NCI-H1105 (cell line): ENCODE data around the gene SNAPIN.
"Not testable (repeated sequence)": the region's sequence is repeated elsewhere in the genome, so short reads cannot be mapped to it uniquely, and the experiment has no call there.

ENCODE experiments used
- DNase-seq: peaks from one replicate; lab custom pipeline; 2025; lab: John Stamatoyannopoulos, UW

The SNAPIN gene

GRCh38 chr1:153626904-153627714, 31.4 kb upstream of the SNAPIN start, which contains the start of gene S100A13:
Gene S100A13 (minus strand): TSS chr1:153627505. CDS start chr1:153626472, 1,033 bp downstream.
- DNase-seq, result peak; percentile 71

DNA sequence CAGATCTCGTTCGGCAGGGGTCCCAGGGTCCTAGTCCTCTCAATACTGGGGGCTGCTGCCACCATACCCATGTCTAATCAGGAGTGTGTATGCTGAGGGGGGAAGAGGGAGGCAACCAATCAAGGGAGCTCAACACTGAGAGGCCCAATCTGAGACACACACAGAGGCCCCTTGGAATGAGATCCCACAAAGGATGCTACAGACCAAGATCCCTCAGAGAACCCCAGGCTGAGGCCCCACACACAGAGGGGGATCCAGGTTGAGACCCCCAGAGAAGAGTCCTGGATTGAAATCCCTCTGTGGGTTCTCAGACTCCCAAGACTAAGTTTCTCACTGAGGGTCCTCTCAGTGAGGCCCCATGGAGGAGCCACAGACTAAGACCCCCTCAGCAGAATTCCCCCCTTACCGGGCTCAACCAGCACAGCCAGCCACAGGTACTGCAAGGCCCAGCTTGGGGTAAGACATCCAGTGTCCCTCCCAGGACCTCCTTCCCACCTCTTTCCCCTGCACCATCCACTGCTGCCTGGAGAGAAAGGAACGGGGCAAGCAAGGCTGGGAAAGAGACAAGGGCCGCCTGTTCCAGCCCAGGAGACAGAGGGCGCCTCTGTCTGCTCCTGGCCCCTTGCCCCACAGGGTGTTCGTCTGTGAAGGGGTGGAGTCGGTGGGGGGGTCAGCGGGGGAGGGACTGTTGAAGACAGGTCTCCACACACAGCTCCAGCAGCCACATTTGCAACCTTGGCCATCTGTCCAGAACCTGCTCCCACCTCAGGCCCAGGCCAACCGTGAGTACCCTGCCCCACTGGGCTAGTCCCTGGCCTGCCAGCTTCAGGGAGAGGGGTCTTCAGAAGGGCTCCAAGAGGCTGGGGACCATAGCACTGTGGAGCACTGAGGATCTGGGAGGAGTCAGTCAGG, 30.5 kb upstream of the SNAPIN start, which contains the start of gene S100A1:
Gene S100A1, plus strand, starts transcription at position 720 of the 912 bp plus-strand sequence. CDS start 2,088 bp downstream, outside the sequence.
- no peak for DNase-seq

GRCh38 chr1:153628638-153629342, 29.7 kb upstream of the SNAPIN start:
- no peak for DNase-seq

- no peak for DNase-seq
Observed at GRCh38 chr1:153629343-153629665, 29.2 kb upstream of the SNAPIN start.

- DNase-seq, result no peak
Observed at GRCh38 chr1:153629971-153630370, 28.5 kb upstream of the SNAPIN start.

GRCh38 chr1:153630384-153630783, 28.1 kb upstream of the SNAPIN start:
- DNase-seq, result no peak

- DNase-seq, result no peak
Observed at GRCh38 chr1:153631047-153632022, 27.2 kb upstream of the SNAPIN start.

GRCh38 chr1:153633161-153633753, 25.2 kb upstream of the SNAPIN start:
- DNase-seq, result no peak

- peak; percentile 98 for DNase-seq
Observed at GRCh38 chr1:153633754-153634665, 24.5 kb upstream of the SNAPIN start, which contains the start of gene CHTOP. Gene CHTOP (plus strand): TSS chr1:153634066. CDS start chr1:153636589, 2,523 bp downstream.

GRCh38 chr1:153635872-153636271, 22.6 kb upstream of the SNAPIN start:
- DNase-seq, result no peak

GRCh38 chr1:153636312-153636711, 22.2 kb upstream of the SNAPIN start:
- no peak for DNase-seq

- no peak for DNase-seq
Observed at GRCh38 chr1:153638261-153638660, 20.2 kb upstream of the SNAPIN start.

GRCh38 chr1:153639280-153639679, 19.2 kb upstream of the SNAPIN start:
- DNase-seq, result no peak

GRCh38 chr1:153640213-153640612, 18.3 kb upstream of the SNAPIN start:
- not testable (repeated sequence) for DNase-seq

DNA sequence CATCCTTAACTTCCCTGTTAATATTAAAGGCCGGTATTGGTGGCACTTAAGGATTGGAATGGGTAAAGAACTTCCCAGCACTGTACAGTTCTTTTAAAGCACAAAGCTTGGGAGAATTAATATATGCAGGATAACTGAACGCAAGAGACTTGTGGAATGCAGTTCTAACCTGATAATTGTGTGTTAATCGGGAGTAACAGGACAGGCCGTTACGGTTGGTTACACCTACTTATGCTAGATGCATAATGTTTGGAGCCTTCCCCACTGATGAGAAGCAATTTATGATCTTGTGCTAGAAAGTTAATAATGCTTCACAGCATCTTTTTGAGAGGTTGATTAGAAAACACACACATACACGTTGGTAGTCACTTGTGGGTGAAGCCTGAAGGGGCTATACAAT, 17.6 kb upstream of the SNAPIN start:
- DNase-seq, result no peak

DNA sequence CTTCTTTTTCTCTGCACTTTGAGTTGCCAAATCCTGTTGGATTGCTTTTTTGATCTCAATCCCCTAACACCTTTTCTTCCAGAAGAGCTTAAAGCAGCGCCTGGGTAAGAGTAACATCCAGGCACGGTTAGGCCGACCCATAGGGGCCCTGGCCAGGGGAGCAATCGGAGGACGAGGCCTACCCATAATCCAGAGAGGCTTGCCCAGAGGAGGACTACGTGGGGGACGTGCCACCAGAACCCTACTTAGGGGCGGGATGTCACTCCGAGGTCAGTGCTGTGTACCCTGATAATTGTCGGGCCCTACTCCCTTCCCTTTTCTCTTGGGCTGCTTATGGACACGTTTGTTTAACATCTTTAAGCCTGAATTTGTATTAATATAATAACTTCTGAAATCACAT, 16.3 kb upstream of the SNAPIN start:
- no peak for DNase-seq

GRCh38 chr1:153643100-153643499, 15.4 kb upstream of the SNAPIN start:
- DNase-seq, result no peak

DNA sequence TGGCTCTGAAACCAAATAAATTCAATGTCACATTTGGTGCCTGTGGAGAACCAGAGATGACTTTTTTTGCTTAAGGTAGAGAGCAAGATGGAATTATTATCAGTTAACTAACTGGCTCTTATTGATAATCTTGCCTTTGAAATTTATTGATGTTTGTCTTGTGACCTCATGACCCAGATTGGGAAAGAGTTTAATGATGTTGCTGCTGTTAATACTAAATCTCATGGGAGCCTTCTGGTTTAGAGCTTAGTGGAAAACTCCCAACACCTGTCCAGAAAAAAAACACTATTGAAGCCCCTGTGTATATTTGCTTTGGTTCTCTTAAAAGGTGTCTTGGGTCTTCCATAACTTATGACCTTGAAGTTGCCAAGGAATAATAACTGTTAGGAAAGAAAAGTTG, 14.7 kb upstream of the SNAPIN start:
- no peak for DNase-seq

GRCh38 chr1:153646672-153647345, 11.7 kb upstream of the SNAPIN start:
- no peak for DNase-seq
